Keratinocyte (primary cell): ENCODE results near the gene EEF1A2. TPM values are rescaled to one million over a fixed set of nuclear protein-coding genes. Genes with fewer than 3 reads are reported as not detected.
A peak's percentile ranks its signal among the peaks of the same experiment; 100 is the strongest.

Source experiments
- DNase-seq: peaks from one replicate; pipeline ENCODE4 v3.0.0-alpha.2; 2011; ENCODE audit warnings: low read depth, missing footprints, low spot score
- FAIRE-seq: peaks from 2 replicates; lab custom pipeline; 2011; peaks lifted over from hg19 to GRCh38; lab: Jason Lieb, UNC
- H2AFZ ChIP-seq: 2 replicates; pipeline ENCODE4 v1.6.0; 2012; ENCODE audit warnings: low read length, control low read depth, inconsistent platforms; ENCODE audit not compliant: control insufficient read depth
- H3K27ac ChIP-seq: 2 replicates; pipeline ENCODE4 v1.5.1; 2011; ENCODE audit warnings: low read length; ENCODE audit not compliant: control insufficient read depth, insufficient read depth
- H3K27me3 ChIP-seq: 3 replicates; pipeline ENCODE4 v1.6.0; 2011; ENCODE audit warnings: low read length; ENCODE audit not compliant: control insufficient read depth, insufficient read depth; ENCODE audit errors: extremely low read depth
- H3K36me3 ChIP-seq, 2 experiments: 2 replicates in 1 of 2; 3 replicates in 1 of 2; pipeline ENCODE4 v1.5.1; 2011; ENCODE audit warnings: low read length in 2 of 2, mild to moderate bottlenecking in 1 of 2; ENCODE audit not compliant: control insufficient read depth in 2 of 2, insufficient read depth in 2 of 2; ENCODE audit errors: extremely low read depth in 1 of 2
- H3K4me1 ChIP-seq: 3 replicates; pipeline ENCODE4 v1.5.1; 2011; ENCODE audit warnings: low read length; ENCODE audit not compliant: control insufficient read depth, insufficient read depth; ENCODE audit errors: extremely low read depth
- H3K4me2 ChIP-seq: 3 replicates; pipeline ENCODE4 v1.6.0; 2011; ENCODE audit warnings: low read depth, low read length; ENCODE audit not compliant: control insufficient read depth, insufficient read depth; ENCODE audit errors: extremely low read depth
- H3K4me3 ChIP-seq, 3 experiments: fragments of 200-600 bp in 1 of 3; sonication (generic) in 1 of 3; 2 replicates in 2 of 3; 3 replicates in 1 of 3; pipeline ENCODE4 v1.5.1; 2011 to 2016; ENCODE audit warnings: low read length in 3 of 3, mild to moderate bottlenecking in 3 of 3, control low read depth in 2 of 3, inconsistent platforms in 1 of 3, low read depth in 1 of 3, mixed read lengths in 1 of 3, mixed run types in 1 of 3, moderate library complexity in 1 of 3; ENCODE audit not compliant: control insufficient read depth in 2 of 3, insufficient read depth in 2 of 3; ENCODE audit errors: extremely low read depth in 1 of 3
- H3K79me2 ChIP-seq: 2 replicates; pipeline ENCODE4 v1.6.0; 2012; ENCODE audit warnings: low read length; ENCODE audit not compliant: control insufficient read depth, insufficient read depth
- H3K9ac ChIP-seq: 3 replicates; pipeline ENCODE4 v1.6.0; 2011; ENCODE audit warnings: low read length; ENCODE audit not compliant: control insufficient read depth, insufficient read depth; ENCODE audit errors: extremely low read depth
- H3K9me1 ChIP-seq: 3 replicates; pipeline ENCODE4 v1.6.0; 2011; ENCODE audit warnings: low read length; ENCODE audit not compliant: control insufficient read depth, insufficient read depth; ENCODE audit errors: extremely low read depth
- H3K9me3 ChIP-seq: 2 replicates; pipeline ENCODE4 v1.5.1; 2012; ENCODE audit warnings: low read depth, low read length; ENCODE audit not compliant: control insufficient read depth
- H4K20me1 ChIP-seq: 3 replicates; pipeline ENCODE4 v1.6.0; 2011; ENCODE audit warnings: low read length; ENCODE audit not compliant: control insufficient read depth, insufficient read depth; ENCODE audit errors: extremely low read depth
- EZH2 ChIP-seq: IDR thresholded peaks from one replicate; pipeline ENCODE4 v1.6.1; 2012; ENCODE audit warnings: inconsistent platforms, mild to moderate bottlenecking, low read length, moderate library complexity
- dilution Hi-C: fragments of 300-500 bp; cut with MboI; formaldehyde crosslinking; loops from one replicate; pipeline ENCODE4 v1.7.0; 2020; ENCODE audit warnings: low sequenced_read_pairs; ENCODE audit not compliant: extremely low pct_ligation_motif_present
- polyA plus RNA-seq, 5 experiments: library from polyadenylated mRNA; depleted of rRNA in 3 of 5; stranded (reverse) in 3 of 5; stranded (forward) in 1 of 5; unstranded in 1 of 5; fragments of >200 nt; gene quantifications; 1 replicate in 1 of 5; 2 replicates in 3 of 5; 3 replicates in 1 of 5; pipeline versions ENCODE4 v1.2.1 to v1.2.3, GENCODE V29; 2011 to 2012; ENCODE audit warnings: missing spikeins in 2 of 5, low read depth in 1 of 5, low replicate concordance in 1 of 5
- TF ChIP-seq, protein P1 (sequence below), 3 experiments: IDR thresholded peaks in 1 of 3; conservative IDR thresholded peaks in 1 of 3; optimal IDR thresholded peaks in 1 of 3; 2 replicates in 2 of 3; 3 replicates in 1 of 3; pipeline versions ENCODE3 to v1.5.1; 2011; ENCODE audit warnings: low read length in 3 of 3, mild to moderate bottlenecking in 3 of 3, moderate library complexity in 2 of 3, control low read depth in 1 of 3, inconsistent platforms in 1 of 3; ENCODE audit not compliant: insufficient read depth in 2 of 3; ENCODE audit errors: extremely low read depth in 1 of 3

Gene EEF1A2
- polyA plus RNA-seq, 1 donor (not counting 4 experiments of a cell fraction or from before 2014, with no cell fraction given): 0.12 TPM

DNA sequence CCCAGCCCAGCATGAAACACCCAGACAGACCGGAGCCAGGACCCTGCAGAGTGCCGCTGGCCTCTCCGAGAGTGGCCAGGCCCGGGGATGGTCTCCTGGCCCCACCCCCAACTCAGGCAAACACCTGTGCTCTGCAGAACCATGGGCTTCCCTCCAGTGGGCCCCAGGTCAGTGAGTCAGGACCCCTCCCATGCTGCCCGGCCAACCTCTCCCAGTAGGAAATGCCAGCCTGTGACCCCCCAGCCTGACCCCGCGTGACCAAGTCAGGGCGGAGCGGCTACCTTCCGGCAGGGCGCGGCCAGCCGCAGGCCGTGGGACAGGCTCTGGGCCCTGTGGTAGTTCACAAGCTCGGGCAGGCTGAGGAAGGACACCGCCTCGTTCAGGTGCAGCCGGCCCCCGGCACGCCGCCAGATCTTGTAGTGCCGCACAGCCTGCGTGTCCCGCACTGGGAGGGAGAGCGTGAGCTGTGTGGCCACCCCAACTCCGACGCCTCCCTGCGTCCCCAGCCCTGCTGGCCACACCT lies 35.0 kb upstream of the EEF1A2 start:
- Histone ChIP-seq H2AFZ (no peak overlapping the region), H4K20me1 (peaks cover 7% of the 10 kb centered on the region), H3K4me1 (peaks cover 26% of the 10 kb centered on the region), H3K79me2 (peaks cover 10% of the 10 kb centered on the region), H3K9me1 (no peaks in the 10 kb centered on the region), H3K4me2 (peak overlapping the region; percentile 82), H3K4me3 (peak overlapping the region in 1 of 3 experiments; percentile 17), H3K36me3 (peaks cover 9 to 19% of the 10 kb centered on the region in 2 experiments), H3K27ac (peak overlapping the region; percentile 49), H3K9ac (peak overlapping the region; percentile 60), H3K9me3 (no peaks in the 10 kb centered on the region), H3K27me3 (no peaks in the 10 kb centered on the region)
- no peak for FAIRE-seq
- TF ChIP-seq, protein P1, sequence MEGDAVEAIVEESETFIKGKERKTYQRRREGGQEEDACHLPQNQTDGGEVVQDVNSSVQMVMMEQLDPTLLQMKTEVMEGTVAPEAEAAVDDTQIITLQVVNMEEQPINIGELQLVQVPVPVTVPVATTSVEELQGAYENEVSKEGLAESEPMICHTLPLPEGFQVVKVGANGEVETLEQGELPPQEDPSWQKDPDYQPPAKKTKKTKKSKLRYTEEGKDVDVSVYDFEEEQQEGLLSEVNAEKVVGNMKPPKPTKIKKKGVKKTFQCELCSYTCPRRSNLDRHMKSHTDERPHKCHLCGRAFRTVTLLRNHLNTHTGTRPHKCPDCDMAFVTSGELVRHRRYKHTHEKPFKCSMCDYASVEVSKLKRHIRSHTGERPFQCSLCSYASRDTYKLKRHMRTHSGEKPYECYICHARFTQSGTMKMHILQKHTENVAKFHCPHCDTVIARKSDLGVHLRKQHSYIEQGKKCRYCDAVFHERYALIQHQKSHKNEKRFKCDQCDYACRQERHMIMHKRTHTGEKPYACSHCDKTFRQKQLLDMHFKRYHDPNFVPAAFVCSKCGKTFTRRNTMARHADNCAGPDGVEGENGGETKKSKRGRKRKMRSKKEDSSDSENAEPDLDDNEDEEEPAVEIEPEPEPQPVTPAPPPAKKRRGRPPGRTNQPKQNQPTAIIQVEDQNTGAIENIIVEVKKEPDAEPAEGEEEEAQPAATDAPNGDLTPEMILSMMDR (optimal IDR thresholded peaks at IDR 0.05 in 1 of 3, IDR thresholded peaks at IDR 0.05 in 1 of 3, conservative IDR thresholded peaks at IDR 0.05 in 1 of 3; ENCODE audit: extremely low read depth in 1 of 3, insufficient read depth in 2 of 3, low read length in 3 of 3): no peak
- no peak for TF ChIP-seq EZH2
- dilution Hi-C loops: no loop called here
- no peak for DNase-seq

DNA sequence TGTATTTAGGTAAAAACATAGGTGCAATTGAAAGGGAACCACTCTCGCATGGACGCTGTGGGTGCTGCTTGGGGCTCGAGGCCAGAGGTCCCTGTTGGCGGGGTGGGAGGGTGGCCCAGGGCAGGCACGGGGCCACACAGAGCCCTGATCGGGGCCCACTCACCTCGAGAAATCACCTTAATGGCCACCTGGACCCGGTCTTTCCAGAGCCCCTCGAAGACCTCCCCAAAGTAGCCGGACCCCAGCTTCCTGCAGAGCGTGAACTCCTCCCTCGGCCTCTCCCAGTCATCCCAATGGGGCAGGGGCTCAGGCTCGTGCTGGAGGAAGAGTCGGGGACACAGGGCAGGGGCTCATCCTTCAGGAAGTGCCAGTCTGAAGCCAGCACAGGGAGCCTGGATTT lies 34.5 kb upstream of the EEF1A2 start:
- TF ChIP-seq EZH2: no peak
- TF ChIP-seq, protein P1 (optimal IDR thresholded peaks at IDR 0.05 in 1 of 3, IDR thresholded peaks at IDR 0.05 in 1 of 3, conservative IDR thresholded peaks at IDR 0.05 in 1 of 3; ENCODE audit: extremely low read depth in 1 of 3, insufficient read depth in 2 of 3, low read length in 3 of 3): no peak
- Histone ChIP-seq H3K9me3 (no peaks in the 10 kb centered on the region), H2AFZ (no peak overlapping the region), H3K4me2 (no peak overlapping the region), H3K4me1 (peaks cover 23% of the 10 kb centered on the region), H3K9ac (no peak overlapping the region), H3K9me1 (no peaks in the 10 kb centered on the region), H3K36me3 (peaks cover 12 to 21% of the 10 kb centered on the region in 2 experiments), H3K27me3 (no peaks in the 10 kb centered on the region), H3K4me3 (no peak overlapping the region), H4K20me1 (peaks cover 7% of the 10 kb centered on the region), H3K79me2 (peaks cover 10% of the 10 kb centered on the region), H3K27ac (peak overlapping the region; percentile 49)
- dilution Hi-C loops: no loop called here
- no peak for DNase-seq
- FAIRE-seq: no peak
